ENCODE data around the gene SLC39A10.

GRCh38 chr2:195768431-195768830 lies 111.4 kb downstream of the SLC39A10 start:
- TF ChIP-seq CTCF (IDR thresholded peaks at IDR 0.05; ENCODE audit: low read length) = no peak
- no peak for TF ChIP-seq EZH2phosphoT487 (IDR thresholded peaks at IDR 0.05; ENCODE audit: low read length)

All from MM.1S (cell line).